Mammary epithelial cell (primary cell): Measurements from ENCODE around the gene WDR62.

ENCODE experiments used
- CTCF ChIP-seq, 2 donors: IDR thresholded peaks in 1 of 2; conservative IDR thresholded peaks in 1 of 2; 2 replicates each; pipeline ENCODE4 v1.5.1; 2011 to 2012; ENCODE audit warnings: inconsistent platforms in 2 of 2, low read length in 2 of 2, mild to moderate bottlenecking in 2 of 2, control low read depth in 1 of 2, low read depth in 1 of 2; ENCODE audit not compliant: insufficient read depth in 1 of 2; ENCODE audit errors: extremely low read depth in 1 of 2
- EZH2 ChIP-seq: IDR thresholded peaks from 2 replicates; pipeline ENCODE4 v1.6.1; 2012; ENCODE audit warnings: low read length, inconsistent platforms, borderline replicate concordance

- no peak for TF ChIP-seq CTCF (conservative IDR thresholded peaks at IDR 0.05 in 1 of 2, IDR thresholded peaks at IDR 0.05 in 1 of 2; ENCODE audit: extremely low read depth in 1 of 2, insufficient read depth in 1 of 2, low read depth in 1 of 2, low read length in 2 of 2)
- no peak for TF ChIP-seq EZH2
Measured at GRCh38 chr19:36032251-36033104, 22.2 kb upstream of the WDR62 start, which contains the start of gene CLIP3.
